NCI-H1105 (cell line): Measurements from ENCODE around the gene CNTN4.

Experiments used
- DNase-seq: peaks from one replicate; lab custom pipeline; 2025; lab: John Stamatoyannopoulos, UW

CNTN4 gene

DNA sequence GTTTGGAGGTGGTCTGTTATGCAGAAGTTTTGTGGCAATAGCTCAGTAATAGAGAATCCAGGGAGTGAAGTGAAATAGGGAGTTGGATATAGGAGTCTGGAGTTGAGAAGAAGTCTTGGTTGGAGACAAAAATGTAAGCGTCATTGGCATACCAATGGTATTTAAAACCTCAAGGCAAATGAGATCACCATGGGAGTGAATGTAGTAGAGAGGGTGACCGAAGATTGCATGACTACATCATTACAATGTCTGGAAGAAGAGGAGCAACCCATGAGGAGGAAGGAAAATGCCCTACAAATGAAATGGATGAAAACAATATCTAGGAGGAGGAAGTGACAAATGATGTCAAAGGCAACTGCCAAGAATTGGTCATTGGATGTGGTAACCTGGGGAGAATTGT lies 54.4 kb downstream of the CNTN4 start:
- no peak for DNase-seq

- DNase-seq: no peak
Measured at GRCh38 chr3:2153547-2153946, 54.9 kb downstream of the CNTN4 start.

GRCh38 chr3:2154621-2155020 lies 56.0 kb downstream of the CNTN4 start:
- DNase-seq: no peak

GRCh38 chr3:2156244-2156847 lies 57.7 kb downstream of the CNTN4 start:
- no peak for DNase-seq

DNA sequence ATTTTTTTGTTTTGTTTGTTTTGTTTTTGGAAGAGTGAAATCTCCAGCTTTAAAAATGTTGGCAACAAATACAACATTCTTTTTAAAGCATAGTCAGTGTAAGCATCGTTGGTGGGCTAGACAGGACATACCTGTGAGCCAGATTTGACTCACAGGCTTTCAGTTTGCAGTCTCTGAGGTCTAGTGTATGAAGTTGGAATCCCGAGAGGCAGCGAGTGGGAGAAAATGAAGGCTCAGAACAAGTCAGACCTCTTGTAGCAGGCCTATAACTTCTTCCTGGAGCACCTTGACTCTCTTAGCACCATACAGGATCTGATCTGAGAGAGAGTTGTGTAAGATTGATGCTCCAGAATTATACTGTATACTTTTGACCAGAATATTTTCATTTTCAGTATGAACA lies 60.2 kb downstream of the CNTN4 start:
- DNase-seq: no peak

DNA sequence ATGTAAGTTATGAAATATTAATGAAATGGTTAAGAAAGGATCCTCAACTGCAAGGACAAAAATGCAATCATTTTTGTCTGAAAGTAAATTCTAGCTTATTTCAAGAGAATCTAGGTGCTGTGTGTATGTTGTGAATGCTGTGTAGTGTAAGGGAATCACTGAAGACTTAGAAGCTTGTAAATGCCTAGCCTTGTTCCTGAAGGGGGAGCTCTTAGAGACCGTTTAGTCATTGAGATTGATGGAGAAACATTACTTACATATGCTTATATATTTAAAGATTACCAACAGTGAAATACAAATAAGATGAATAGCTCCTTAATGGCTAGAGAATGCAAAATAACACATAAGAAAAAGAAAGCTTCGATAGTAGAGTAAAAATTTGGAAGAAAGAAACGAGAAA lies 67.9 kb downstream of the CNTN4 start:
- DNase-seq: no peak

GRCh38 chr3:2172561-2173171 lies 74.0 kb downstream of the CNTN4 start:
- peak; percentile 36 for DNase-seq

DNA sequence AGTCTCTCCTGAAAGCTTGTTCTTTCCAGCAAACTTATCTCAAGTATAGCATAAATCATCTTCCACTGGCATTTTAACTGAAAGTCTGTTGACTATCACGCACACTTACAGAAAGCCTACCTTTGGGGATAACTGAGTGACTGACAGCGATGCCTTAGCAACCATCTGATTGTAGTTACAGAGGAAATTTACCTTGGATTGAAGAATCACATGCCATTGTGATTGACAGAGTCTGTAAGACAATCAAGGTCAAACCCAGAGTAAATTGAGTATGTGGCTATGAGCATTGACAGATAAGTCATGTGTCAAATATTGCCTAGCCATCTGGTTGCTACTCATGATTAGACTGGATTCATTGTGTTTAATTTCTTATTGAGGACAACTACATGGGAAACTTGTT lies 82.0 kb downstream of the CNTN4 start:
- DNase-seq: no peak

DNA sequence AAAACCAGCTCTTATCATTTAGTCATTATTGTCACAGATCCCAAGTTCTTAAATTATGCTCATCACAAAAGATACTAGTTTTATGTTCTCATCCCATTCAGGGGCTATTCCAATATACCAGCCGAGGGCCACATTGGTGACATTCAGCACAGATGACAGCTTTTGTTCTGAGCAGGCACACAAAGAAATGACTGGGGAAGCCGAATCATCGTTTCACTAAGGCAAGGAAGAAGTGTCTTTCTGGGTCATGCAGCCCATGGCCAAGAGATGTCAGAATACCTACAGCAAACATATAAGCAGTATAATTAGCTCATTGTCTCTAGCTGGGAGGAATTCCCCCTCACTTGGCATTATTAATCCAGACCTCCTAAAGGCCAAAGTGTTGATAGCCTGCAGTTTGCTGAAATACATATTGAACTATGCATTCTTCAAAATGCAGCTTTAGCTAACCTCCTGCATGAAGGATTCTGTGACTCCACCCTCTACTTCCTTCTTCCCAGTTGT lies 100.2 kb downstream of the CNTN4 start:
- no peak for DNase-seq

DNA sequence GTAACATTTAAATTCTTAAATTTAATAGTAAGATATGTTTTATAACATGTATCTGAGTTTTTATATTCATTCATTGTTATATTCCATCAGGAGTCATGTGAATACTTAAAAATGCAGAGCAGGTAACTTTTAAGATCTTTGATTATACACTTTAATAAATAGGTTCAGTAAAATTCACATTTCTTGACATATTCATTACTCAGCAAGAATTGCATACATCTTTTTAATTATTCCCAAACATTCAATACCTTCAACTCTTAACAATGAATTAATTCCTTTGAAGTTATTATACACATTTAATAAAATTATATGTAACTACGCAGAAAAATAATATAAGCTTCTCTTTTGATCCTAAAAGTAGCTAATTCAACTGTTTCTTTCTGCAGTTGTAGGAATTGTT lies 105.4 kb downstream of the CNTN4 start:
- no peak for DNase-seq

DNA sequence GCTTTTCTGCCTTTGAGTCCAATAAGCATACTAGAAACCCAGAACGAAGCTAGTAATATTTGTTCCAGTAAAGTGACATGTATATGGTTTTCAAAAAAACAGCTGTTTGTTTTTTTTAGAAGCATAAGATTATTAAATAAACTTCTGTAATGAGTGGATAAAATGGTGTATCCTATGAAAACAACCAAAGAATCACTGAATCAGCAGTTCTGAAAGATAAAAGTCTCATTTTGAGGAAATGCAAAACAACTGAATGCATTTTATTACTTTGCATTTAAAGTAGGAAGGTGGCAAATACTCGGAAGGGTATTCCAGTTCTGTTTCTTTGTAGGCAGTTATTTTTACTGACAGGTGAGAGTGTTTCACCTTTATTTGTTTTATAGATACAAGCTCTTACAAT lies 107.0 kb downstream of the CNTN4 start:
- no peak for DNase-seq

DNA sequence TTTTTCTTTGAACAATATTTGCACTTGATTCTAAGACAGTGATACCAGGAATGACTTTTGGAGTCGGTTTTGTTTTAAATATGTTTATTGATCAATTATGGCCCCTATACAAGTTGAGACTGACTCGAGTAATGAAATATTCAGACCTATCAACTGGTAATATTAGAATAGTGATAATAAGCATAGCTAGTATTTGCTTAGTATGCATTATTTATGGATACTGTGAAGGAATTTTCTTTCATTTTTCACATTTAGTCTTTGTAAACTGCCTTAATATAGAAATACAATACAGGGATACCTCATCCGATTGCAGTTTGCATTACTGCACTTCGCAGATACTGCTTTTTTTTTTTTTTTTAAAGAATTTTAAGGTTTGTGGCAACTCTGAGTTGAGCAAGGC lies 107.9 kb downstream of the CNTN4 start:
- no peak for DNase-seq

DNA sequence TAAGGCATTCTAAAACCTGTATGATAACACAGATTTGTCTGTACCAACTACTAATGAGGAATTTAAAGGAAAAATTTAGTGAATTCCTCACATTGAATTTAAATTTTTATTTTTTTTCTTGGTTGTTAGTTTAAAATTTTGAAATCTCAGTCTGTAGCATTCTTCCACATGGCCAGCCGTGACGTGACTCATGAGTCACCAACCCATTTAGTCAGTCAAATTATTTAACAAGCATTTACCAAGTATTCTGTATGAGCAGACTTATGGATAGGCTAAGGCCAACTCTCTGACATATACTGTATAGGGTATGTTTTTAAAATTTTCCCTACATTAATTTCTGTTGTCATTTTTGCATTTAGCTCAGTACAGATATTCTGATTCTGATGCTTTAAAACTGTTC lies 112.9 kb downstream of the CNTN4 start:
- DNase-seq: no peak

- no peak for DNase-seq
Measured at GRCh38 chr3:2212206-2212605, 113.5 kb downstream of the CNTN4 start.

GRCh38 chr3:2218375-2218774 lies 119.7 kb downstream of the CNTN4 start:
- DNase-seq: no peak

DNA sequence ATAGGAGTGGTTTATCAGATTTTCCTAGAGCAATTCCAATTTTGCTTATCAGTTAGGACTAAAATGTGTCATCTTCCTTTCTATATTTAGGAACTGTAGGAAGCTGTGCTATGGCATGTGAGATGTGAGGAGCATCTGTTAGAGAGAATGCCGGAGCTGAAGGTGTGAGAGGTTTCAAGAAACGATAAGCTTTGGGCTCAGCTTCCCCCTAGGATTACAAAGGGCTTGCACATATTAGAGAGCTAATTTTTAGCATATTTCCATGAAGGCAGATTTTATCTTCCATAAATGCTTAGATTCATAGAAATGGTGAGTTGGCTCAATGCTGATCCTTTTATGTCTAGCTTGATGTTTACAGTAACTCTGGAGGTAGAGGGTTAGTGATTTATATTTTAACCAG lies 120.2 kb downstream of the CNTN4 start:
- DNase-seq: no peak

- no peak for DNase-seq
Measured at GRCh38 chr3:2236203-2236602, 137.5 kb downstream of the CNTN4 start.

GRCh38 chr3:2244137-2244536 lies 145.5 kb downstream of the CNTN4 start:
- DNase-seq: no peak

GRCh38 chr3:2246873-2247648 lies 148.4 kb downstream of the CNTN4 start:
- DNase-seq: no peak

GRCh38 chr3:2247831-2248230 lies 149.2 kb downstream of the CNTN4 start:
- DNase-seq: no peak

DNA sequence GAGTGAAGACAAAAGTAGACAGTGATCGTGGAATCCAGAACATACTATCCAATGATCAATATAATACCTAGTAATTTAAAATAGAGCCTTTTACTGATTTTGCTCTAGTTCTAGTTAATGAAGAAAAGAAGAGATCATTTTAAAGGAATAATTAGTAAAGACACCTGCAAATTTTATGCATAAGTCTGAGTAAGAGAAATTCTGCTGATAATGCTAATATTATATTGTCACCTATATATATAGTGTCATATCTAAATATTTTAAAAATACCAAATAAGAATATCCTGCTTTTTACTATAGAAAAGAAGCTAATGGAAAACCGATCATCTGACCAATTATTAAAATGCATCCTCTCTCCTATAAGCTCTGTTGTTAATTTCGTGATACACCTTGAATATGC lies 152.1 kb downstream of the CNTN4 start:
- DNase-seq: no peak

GRCh38 chr3:2261747-2262146 lies 163.1 kb downstream of the CNTN4 start:
- DNase-seq: no peak

DNA sequence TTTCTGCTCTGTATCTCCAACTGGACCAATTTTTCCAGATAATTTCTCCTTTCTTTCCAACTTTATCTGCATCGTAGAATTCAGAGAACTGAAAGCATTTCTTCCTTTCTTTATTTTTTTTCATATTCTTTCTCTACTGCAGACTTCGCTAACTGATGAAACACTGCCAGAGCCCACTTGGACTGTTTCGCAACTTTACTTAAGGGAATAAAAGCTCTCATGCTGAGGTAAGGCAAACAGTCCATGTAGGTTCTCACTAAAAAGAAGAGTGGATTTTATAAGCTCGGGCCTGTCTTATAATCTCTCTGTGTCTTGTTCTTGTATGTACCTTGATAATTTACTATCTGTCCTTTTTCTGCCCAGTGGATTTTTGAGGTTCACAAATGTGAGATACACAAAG lies 163.5 kb downstream of the CNTN4 start:
- DNase-seq: no peak
